ENCODE results near the gene UNC79. TPM values are rescaled to one million over a fixed set of nuclear protein-coding genes. Genes with fewer than 3 reads are reported as not detected.

UNC79 gene
- total and polyA plus RNA-seq, 10 of the 15 experiments (the other 5 are each of a cell fraction or from before 2014, with no cell fraction given), result 0.04 to 0.29 (median 0.14) TPM

DNA sequence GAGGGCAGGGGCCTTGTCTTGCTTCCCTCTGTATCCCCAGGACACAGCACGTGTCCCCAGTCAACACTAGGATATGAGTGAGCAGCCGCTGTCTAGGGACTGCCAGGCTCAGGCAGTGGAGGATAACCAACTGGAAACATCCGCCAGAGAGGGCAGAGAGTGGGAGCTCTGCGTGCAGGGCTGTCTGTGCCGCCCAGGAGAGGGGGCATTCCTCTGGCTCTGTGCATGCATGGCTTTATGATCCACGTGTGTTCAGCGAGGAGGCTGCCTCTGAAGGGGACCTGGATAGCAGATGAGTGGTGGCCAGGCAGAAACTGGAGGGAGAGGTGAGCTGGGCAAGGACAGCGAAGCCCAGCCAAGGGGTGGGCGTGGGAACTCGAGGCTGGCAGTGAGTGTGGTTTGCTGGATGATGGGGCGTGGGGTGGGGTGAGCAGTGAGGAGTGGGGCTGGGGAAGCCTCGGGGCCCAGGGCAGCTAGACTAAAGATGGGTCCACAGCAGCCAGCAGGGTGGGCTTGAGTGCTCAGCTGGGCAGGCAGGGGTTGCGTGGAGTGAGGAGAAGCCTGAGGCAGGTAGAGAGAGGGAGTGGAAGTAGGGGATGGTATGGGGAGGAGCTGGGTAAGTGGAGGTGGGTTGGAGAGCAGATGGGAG is 284.7 kb downstream of the UNC79 start:
- WGBS (ENCODE audit: insufficient coverage, insufficient replicate concordance, low lambda C conversion rate, missing lambda C conversion rate), result 17% methylated on average over 12 of the region's 13 CpGs
- TF ChIP-seq HDAC2 (IDR thresholded peaks at IDR 0.05) (no peak), TAF1 (IDR thresholded peaks at IDR 0.05; ENCODE audit: borderline replicate concordance, low read depth, low read length) (no peak), SUZ12 (IDR thresholded peaks at IDR 0.05; ENCODE audit: unreplicated experiment) (no peak), MTA2 (IDR thresholded peaks at IDR 0.05; ENCODE audit: low read depth) (no peak), NR2F1 (conservative IDR thresholded peaks at IDR 0.05) (no peak)
- TF ChIP-seq, protein P1, sequence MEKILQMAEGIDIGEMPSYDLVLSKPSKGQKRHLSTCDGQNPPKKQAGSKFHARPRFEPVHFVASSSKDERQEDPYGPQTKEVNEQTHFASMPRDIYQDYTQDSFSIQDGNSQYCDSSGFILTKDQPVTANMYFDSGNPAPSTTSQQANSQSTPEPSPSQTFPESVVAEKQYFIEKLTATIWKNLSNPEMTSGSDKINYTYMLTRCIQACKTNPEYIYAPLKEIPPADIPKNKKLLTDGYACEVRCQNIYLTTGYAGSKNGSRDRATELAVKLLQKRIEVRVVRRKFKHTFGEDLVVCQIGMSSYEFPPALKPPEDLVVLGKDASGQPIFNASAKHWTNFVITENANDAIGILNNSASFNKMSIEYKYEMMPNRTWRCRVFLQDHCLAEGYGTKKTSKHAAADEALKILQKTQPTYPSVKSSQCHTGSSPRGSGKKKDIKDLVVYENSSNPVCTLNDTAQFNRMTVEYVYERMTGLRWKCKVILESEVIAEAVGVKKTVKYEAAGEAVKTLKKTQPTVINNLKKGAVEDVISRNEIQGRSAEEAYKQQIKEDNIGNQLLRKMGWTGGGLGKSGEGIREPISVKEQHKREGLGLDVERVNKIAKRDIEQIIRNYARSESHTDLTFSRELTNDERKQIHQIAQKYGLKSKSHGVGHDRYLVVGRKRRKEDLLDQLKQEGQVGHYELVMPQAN (conservative IDR thresholded peaks at IDR 0.05), result no peak
- TF ChIP-seq, protein P2, sequence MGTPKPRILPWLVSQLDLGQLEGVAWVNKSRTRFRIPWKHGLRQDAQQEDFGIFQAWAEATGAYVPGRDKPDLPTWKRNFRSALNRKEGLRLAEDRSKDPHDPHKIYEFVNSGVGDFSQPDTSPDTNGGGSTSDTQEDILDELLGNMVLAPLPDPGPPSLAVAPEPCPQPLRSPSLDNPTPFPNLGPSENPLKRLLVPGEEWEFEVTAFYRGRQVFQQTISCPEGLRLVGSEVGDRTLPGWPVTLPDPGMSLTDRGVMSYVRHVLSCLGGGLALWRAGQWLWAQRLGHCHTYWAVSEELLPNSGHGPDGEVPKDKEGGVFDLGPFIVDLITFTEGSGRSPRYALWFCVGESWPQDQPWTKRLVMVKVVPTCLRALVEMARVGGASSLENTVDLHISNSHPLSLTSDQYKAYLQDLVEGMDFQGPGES (IDR thresholded peaks at IDR 0.05), result no peak
- TF ChIP-seq, protein P3, sequence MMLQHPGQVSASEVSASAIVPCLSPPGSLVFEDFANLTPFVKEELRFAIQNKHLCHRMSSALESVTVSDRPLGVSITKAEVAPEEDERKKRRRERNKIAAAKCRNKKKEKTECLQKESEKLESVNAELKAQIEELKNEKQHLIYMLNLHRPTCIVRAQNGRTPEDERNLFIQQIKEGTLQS (IDR thresholded peaks at IDR 0.05; ENCODE audit: borderline replicate concordance, extremely low read depth, low read depth, low read length), result no peak
- Histone ChIP-seq H2AFZ (ENCODE audit: control insufficient read depth, low read depth, low read length) (no peak overlapping the region), H4K20me1 (ENCODE audit: control insufficient read depth, insufficient read depth) (no peaks in the 10 kb centered on the region), H3K27me3 (replicated peaks in 1 of 2; ENCODE audit: control insufficient read depth in 2 of 2, insufficient read depth in 2 of 2, low read length in 1 of 2) (peaks cover 0 to 2% of the 10 kb centered on the region in 2 experiments; a peak in 2 of 4 replicates), H3K4me3 (no peak overlapping the region), H3K36me3 (ENCODE audit: control insufficient read depth in 2 of 2, insufficient read depth in 2 of 2, low read length in 1 of 2) (no peaks in the 10 kb centered on the region), H3K27ac (ENCODE audit: control insufficient read depth, insufficient read depth) (no peak overlapping the region), H3K9ac (ENCODE audit: control insufficient read depth, insufficient read depth, low read length) (no peak overlapping the region), H3K4me1 (ENCODE audit: control insufficient read depth, insufficient read depth, low read length) (no peaks in the 10 kb centered on the region), H3K9me3 (replicated peaks; ENCODE audit: control insufficient read depth, insufficient read depth, low read length) (no peaks in the 10 kb centered on the region), H3K4me2 (ENCODE audit: control insufficient read depth, insufficient read depth) (no peak overlapping the region), H3K79me2 (ENCODE audit: control insufficient read depth, insufficient read depth, low read length) (no peaks in the 10 kb centered on the region)
- CTCF ChIA-PET, result interaction anchor here (1.1 kb wide), 1 partner anchor 706 kb away, joined by 3 read pairs; no protein-coding TSS in a partner anchor
- SMC1A ChIA-PET (ENCODE audit: uncharacterized antibody, unreplicated experiment), result interaction anchor here (0.7 kb wide), 1 partner anchor 196 kb away, joined by 3 read pairs; no protein-coding TSS in a partner anchor
- BruUV-seq (replicated peaks), result no TSS peak
- intact Hi-C loops (cut with micrococcal nuclease; ENCODE audit: unreplicated experiment) (no loop called here), in situ Hi-C loops (cut with MboI) (no loop called here)
- POLR2A ChIA-PET, result no interaction called here
- no peak for DNase-seq (ENCODE audit: low read depth, low spot score)
- ATAC-seq, result no peak
- RAD21 ChIA-PET (ENCODE audit: unreplicated experiment), result no interaction called here
- FAIRE-seq, result no peak
